Measurements from ENCODE around the gene TANGO2. TPM values are rescaled to one million over a fixed set of nuclear protein-coding genes. Genes with fewer than 3 reads are reported as not detected.
A peak's percentile ranks its signal among the peaks of the same experiment; 100 is the strongest.

Gene TANGO2
- total and polyA plus RNA-seq, 9 of the 15 experiments (the other 6 are each of a cell fraction or from before 2014, with no cell fraction given), result 15.5 to 94.9 (median 70.1) TPM

- H4K20me1 ChIP-seq (replicated peaks; ENCODE audit: control insufficient read depth, insufficient read depth, low read length), result peaks cover 28% of the 10 kb centered on the region
- POLR2A ChIA-PET, result interaction anchor here (0.5 to 7.9 kb wide), 39 partner anchors 10 to 1997 kb away, joined by 3 to 120 read pairs (median 4); partner anchors contain the start of genes COMT, DGCR2, MICAL3 and RANBP1
- H2AFZ ChIP-seq (ENCODE audit: low read depth, low read length), result peak overlapping the region; percentile 68
- peak overlapping the region; percentile 85 for H3K27ac ChIP-seq (ENCODE audit: extremely low read depth, low read depth, low read length)
- peak; percentile 91 to 96 (median 92) for DNase-seq (ENCODE audit: extremely low read depth in 1 of 4, low spot score in 3 of 4)
- CTCF ChIA-PET (ENCODE audit: low intra/inter-chr PET ratio), result no interaction called here
- FAIRE-seq, result peak; percentile 84
- peak; percentile 72 for ATAC-seq
- peak overlapping the region; percentile 91 for H3K4me2 ChIP-seq (ENCODE audit: insufficient read depth, low read length)
- H3K36me3 ChIP-seq (ENCODE audit: control insufficient read depth, insufficient read depth, low read length), result peaks cover 34% of the 10 kb centered on the region
- H3K4me1 ChIP-seq (replicated peaks in 1 of 2; ENCODE audit: control insufficient read depth in 2 of 2, insufficient read depth in 2 of 2, low read length in 2 of 2), result peaks cover 56 to 78% of the 10 kb centered on the region in 2 experiments
- H3K4me3 ChIP-seq, result peak overlapping the region; percentile 70
- peaks cover 0 to 8% of the 10 kb centered on the region in 2 experiments; a peak in 2 of 5 replicates for H3K27me3 ChIP-seq (ENCODE audit: control insufficient read depth in 2 of 2, insufficient read depth in 2 of 2, low read length in 2 of 2)
- BruUV-seq (replicated peaks), result TSS peak; percentile 63
- H3K79me2 ChIP-seq (ENCODE audit: control insufficient read depth, insufficient read depth, low read length), result peaks cover 53% of the 10 kb centered on the region
- peaks cover 18% of the 10 kb centered on the region for H3K9me1 ChIP-seq (ENCODE audit: control insufficient read depth, insufficient read depth, low read length)
- H3K9me3 ChIP-seq (replicated peaks; ENCODE audit: control insufficient read depth, insufficient read depth, low read depth, low read length), result no peaks in the 10 kb centered on the region
- H3K9ac ChIP-seq (ENCODE audit: insufficient read depth in 1 of 2, low read depth in 2 of 2, low read length in 2 of 2), result peak overlapping the region; percentile 91 to 94
- in situ Hi-C loops (cut with MboI) (no loop called here), intact Hi-C loops (cut with micrococcal nuclease) (loop anchor here (1.0 to 10.0 kb wide), 7 partner anchors 19 to 607 kb away; partner anchors contain the start of genes GNB1L and RTL10)
- WGBS (ENCODE audit: insufficient coverage, low coverage, missing lambda C conversion rate), result 4% methylated on average over 36 of the region's 36 CpGs
- TF ChIP-seq TGIF2 (CRISPR knock-in tag; IDR thresholded peaks at IDR 0.05) (no peak), MAFK (IDR thresholded peaks at IDR 0.05; ENCODE audit: low read length) (peak; percentile 87), ARID3B (CRISPR knock-in tag; IDR thresholded peaks at IDR 0.05; ENCODE audit: borderline replicate concordance) (peak; percentile 96), BHLHE40 (IDR thresholded peaks at IDR 0.05; ENCODE audit: low read length) (peak; percentile 53; the same call in 1 of the 2 replicates), ZBTB8A (IDR thresholded peaks at IDR 0.05; ENCODE audit: partially characterized antibody) (no peak), NR2C1 (IDR thresholded peaks at IDR 0.05) (no peak), NR2C1 (tag; IDR thresholded peaks at IDR 0.05) (no peak), CREB1 (IDR thresholded peaks at IDR 0.05) (no peak), CREB1 (CRISPR knock-in tag; IDR thresholded peaks at IDR 0.05) (no peak), E2F8 (IDR thresholded peaks at IDR 0.05; ENCODE audit: low read depth, partially characterized antibody) (no peak), PML (IDR thresholded peaks at IDR 0.05; ENCODE audit: low read length) (no peak), CBX3 (IDR thresholded peaks at IDR 0.05; ENCODE audit: borderline replicate concordance in 1 of 2, low read length in 2 of 2) (no peak), DNMT1 (IDR thresholded peaks at IDR 0.05) (no peak), CREBBP (IDR thresholded peaks at IDR 0.05; ENCODE audit: low read depth, low read length) (no peak), ZNF408 (CRISPR knock-in tag; IDR thresholded peaks at IDR 0.05; ENCODE audit: low read depth) (peak; percentile 85; the same call in 1 of the 2 replicates), CGGBP1 (CRISPR knock-in tag; IDR thresholded peaks at IDR 0.05) (no peak; the same call in 1 of the 2 replicates), ZNF282 (CRISPR knock-in tag; IDR thresholded peaks at IDR 0.05) (no peak), SREBF1 (IDR thresholded peaks at IDR 0.05; ENCODE audit: borderline replicate concordance, low read depth, low read length) (no peak)
Observed at GRCh38 chr22:20021196-20022181, 579 bp downstream of the TANGO2 start.

All from K562 (cell line).